ENCODE measurements around the gene ZNF418. TPM values are rescaled to one million over a fixed set of nuclear protein-coding genes. Genes with fewer than 3 reads are reported as not detected.
"Not testable (repeated sequence)": the region's sequence is repeated elsewhere in the genome, so short reads cannot be mapped to it uniquely, and the experiment has no call there.

The ZNF418 gene
- total and polyA plus RNA-seq, 2 donors (not counting 1 experiment from before 2014, with no cell fraction given): 3.3 to 8.4 TPM

DNA sequence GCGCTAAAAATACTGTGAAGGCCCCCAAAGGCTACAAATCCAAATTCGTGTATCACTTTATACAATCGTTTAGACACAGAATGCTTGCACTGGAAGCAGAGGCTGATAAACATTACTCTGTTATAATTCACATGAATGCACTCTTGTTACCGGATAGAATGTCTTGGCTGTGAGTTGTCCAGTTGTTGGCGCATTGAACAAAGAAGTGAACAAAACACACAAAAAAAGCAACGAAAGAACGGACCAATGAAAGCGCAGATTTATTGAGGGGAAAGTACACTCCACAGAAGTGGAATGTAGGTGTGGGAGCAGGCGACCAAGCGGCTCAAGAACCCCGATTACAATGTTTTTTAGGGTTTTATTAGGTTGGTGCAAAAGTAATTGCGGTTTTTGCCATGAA is 529 bp upstream of the ZNF418 start:
- H3K36me3 ChIP-seq (ENCODE audit: control insufficient read depth, insufficient read depth, low read length): no peaks in the 10 kb centered on the region
- no peaks in the 10 kb centered on the region for H3K4me1 ChIP-seq (ENCODE audit: control insufficient read depth, extremely low read depth, insufficient read depth, low read length)
- H3K27ac ChIP-seq (ENCODE audit: insufficient read depth, low read length): no peak overlapping the region
- H3K4me3 ChIP-seq (replicated peaks in 1 of 4; ENCODE audit: control extremely low read depth in 1 of 4, insufficient read depth in 1 of 4, low read depth in 3 of 4, low read length in 4 of 4): peak overlapping the region in 1 of 4 experiments; percentile 92
- H3K79me2 ChIP-seq (ENCODE audit: control insufficient read depth, insufficient read depth, low read length): no peaks in the 10 kb centered on the region
- H2AFZ ChIP-seq (ENCODE audit: low read length): no peak overlapping the region
- no peaks in the 10 kb centered on the region for H4K20me1 ChIP-seq (ENCODE audit: control insufficient read depth, extremely low read depth, insufficient read depth, low read length)
- H3K4me2 ChIP-seq (ENCODE audit: extremely low read depth, insufficient read depth, low read length): no peak overlapping the region
- no peaks in the 10 kb centered on the region for H3K27me3 ChIP-seq (ENCODE audit: control insufficient read depth, insufficient read depth, low read length)
- no peak for DNase-seq (ENCODE audit: low read depth in 2 of 2)
- no peaks in the 10 kb centered on the region for H3K9me3 ChIP-seq (ENCODE audit: control insufficient read depth, insufficient read depth, low read depth, low read length)
- no peak overlapping the region for H3K9ac ChIP-seq (ENCODE audit: insufficient read depth, low read length)
- no peak for TF ChIP-seq EZH2 (IDR thresholded peaks at IDR 0.05; ENCODE audit: low read length, missing control alignments)
- TF ChIP-seq, protein P1, sequence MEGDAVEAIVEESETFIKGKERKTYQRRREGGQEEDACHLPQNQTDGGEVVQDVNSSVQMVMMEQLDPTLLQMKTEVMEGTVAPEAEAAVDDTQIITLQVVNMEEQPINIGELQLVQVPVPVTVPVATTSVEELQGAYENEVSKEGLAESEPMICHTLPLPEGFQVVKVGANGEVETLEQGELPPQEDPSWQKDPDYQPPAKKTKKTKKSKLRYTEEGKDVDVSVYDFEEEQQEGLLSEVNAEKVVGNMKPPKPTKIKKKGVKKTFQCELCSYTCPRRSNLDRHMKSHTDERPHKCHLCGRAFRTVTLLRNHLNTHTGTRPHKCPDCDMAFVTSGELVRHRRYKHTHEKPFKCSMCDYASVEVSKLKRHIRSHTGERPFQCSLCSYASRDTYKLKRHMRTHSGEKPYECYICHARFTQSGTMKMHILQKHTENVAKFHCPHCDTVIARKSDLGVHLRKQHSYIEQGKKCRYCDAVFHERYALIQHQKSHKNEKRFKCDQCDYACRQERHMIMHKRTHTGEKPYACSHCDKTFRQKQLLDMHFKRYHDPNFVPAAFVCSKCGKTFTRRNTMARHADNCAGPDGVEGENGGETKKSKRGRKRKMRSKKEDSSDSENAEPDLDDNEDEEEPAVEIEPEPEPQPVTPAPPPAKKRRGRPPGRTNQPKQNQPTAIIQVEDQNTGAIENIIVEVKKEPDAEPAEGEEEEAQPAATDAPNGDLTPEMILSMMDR (conservative IDR thresholded peaks at IDR 0.05 in 1 of 2, IDR thresholded peaks at IDR 0.05 in 1 of 2; ENCODE audit: low read depth in 1 of 2, low read length in 2 of 2): no peak

DNA sequence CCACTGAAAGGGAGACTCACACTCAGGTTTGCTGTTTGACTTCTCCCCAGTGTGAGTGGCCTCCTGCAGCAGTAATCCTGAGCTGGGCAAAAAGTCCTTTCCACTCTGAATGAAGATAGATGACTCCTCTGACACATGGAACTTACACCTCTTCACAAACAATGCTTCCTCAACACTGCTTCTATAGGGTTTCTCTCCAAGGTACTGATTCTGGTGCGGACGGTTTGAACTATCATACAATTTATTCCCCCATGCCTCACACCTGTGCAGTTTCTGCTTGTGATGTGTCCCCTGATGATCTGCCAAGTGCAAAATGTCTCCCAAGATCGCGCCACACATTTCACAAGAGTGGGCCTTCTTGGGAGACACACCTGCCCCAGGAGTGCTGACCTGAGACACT is 7.6 kb downstream of the ZNF418 start:
- Histone ChIP-seq H3K4me3 (replicated peaks in 1 of 4; ENCODE audit: control extremely low read depth in 1 of 4, insufficient read depth in 1 of 4, low read depth in 3 of 4, low read length in 4 of 4) (no peak overlapping the region), H2AFZ (ENCODE audit: low read length) (no peak overlapping the region), H3K79me2 (ENCODE audit: control insufficient read depth, insufficient read depth, low read length) (no peaks in the 10 kb centered on the region), H3K9me3 (ENCODE audit: control insufficient read depth, insufficient read depth, low read depth, low read length) (peaks cover 4% of the 10 kb centered on the region), H4K20me1 (ENCODE audit: control insufficient read depth, extremely low read depth, insufficient read depth, low read length) (no peaks in the 10 kb centered on the region), H3K36me3 (ENCODE audit: control insufficient read depth, insufficient read depth, low read length) (peaks cover 3% of the 10 kb centered on the region), H3K27ac (ENCODE audit: insufficient read depth, low read length) (no peak overlapping the region), H3K4me1 (ENCODE audit: control insufficient read depth, extremely low read depth, insufficient read depth, low read length) (no peaks in the 10 kb centered on the region), H3K9ac (ENCODE audit: insufficient read depth, low read length) (no peak overlapping the region), H3K4me2 (ENCODE audit: extremely low read depth, insufficient read depth, low read length) (no peak overlapping the region), H3K27me3 (ENCODE audit: control insufficient read depth, insufficient read depth, low read length) (no peaks in the 10 kb centered on the region)
- DNase-seq (ENCODE audit: low read depth in 2 of 2): no peak
- TF ChIP-seq, protein P1 (conservative IDR thresholded peaks at IDR 0.05 in 1 of 2, IDR thresholded peaks at IDR 0.05 in 1 of 2; ENCODE audit: low read depth in 1 of 2, low read length in 2 of 2): no peak
- no peak for TF ChIP-seq EZH2 (IDR thresholded peaks at IDR 0.05; ENCODE audit: low read length, missing control alignments)

DNA sequence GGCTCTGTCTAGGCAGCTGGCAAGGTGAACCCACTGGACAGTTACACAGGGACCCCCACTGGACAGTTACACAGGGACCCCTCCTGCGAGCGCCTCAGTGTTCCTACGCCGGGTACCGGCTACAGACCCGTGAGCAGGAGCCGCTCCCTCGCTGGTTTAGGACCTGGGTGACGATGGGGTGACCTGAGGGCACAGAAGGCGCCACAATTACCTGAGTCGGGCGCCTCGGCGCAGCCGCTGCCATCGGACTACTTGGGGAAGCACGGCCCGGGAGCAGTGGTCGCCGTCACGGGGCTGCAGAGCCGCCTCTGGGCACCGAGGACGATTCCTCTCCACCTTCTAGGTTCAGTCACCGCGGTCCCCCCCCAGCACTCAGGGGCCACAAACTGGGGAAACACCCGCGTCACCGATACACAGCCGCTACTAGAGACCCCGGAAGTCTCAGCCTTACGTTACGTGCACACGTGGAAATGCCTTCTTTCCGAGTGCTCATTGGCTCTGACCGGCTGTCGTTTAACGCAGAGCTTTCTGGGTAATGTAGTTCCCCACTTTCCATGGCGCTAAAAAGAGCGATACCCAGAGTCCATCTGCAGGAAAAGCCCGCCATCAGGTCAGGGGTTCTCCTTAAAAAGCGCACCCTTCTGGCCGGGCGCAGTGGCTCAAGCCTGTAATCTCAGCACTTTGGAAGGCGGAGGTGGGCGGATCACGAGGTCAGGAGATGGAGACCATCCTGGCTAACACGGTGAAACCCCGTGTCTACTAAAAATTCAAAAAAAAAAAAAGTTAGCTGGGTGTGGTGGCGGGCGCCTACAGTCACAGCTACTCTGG is 18.8 kb downstream of the ZNF418 start, which contains the start of gene ZNF417:
TSS of gene ZNF417 (minus strand) at position 425 of the 828 bp plus-strand sequence. CDS start at position 244, 181 bp downstream.
- not testable (repeated sequence) for H3K27me3 ChIP-seq (ENCODE audit: control insufficient read depth, insufficient read depth, low read length); H3K4me1 ChIP-seq (ENCODE audit: control insufficient read depth, extremely low read depth, insufficient read depth, low read length); H3K36me3 ChIP-seq (ENCODE audit: control insufficient read depth, insufficient read depth, low read length); H4K20me1 ChIP-seq (ENCODE audit: control insufficient read depth, extremely low read depth, insufficient read depth, low read length); H3K9me3 ChIP-seq (ENCODE audit: control insufficient read depth, insufficient read depth, low read depth, low read length)
- H2AFZ ChIP-seq (ENCODE audit: low read length): peak within 1 kb of the TSS; percentile 43
- peak; percentile 96 for DNase-seq (ENCODE audit: low read depth in 2 of 2)
- H3K27ac ChIP-seq (ENCODE audit: insufficient read depth, low read length): peak within 1 kb of the TSS; percentile 77
- H3K4me3 ChIP-seq (replicated peaks in 1 of 4; ENCODE audit: control extremely low read depth in 1 of 4, insufficient read depth in 1 of 4, low read depth in 3 of 4, low read length in 4 of 4): peak within 1 kb of the TSS; percentile 39 to 92 (median 85)
- H3K4me2 ChIP-seq (ENCODE audit: extremely low read depth, insufficient read depth, low read length): peak within 1 kb of the TSS; percentile 68
- TF ChIP-seq, protein P1 (conservative IDR thresholded peaks at IDR 0.05 in 1 of 2, IDR thresholded peaks at IDR 0.05 in 1 of 2; ENCODE audit: low read depth in 1 of 2, low read length in 2 of 2): peak; percentile 7 to 35
- peaks cover 17% of the 10 kb centered on the region for H3K79me2 ChIP-seq (ENCODE audit: control insufficient read depth, insufficient read depth, low read length)
- H3K9ac ChIP-seq (ENCODE audit: insufficient read depth, low read length): peak within 1 kb of the TSS; percentile 73
